Left renal pelvis (tissue), 4 donors: ENCODE data around the gene RAD51D. TPM values are rescaled to one million over a fixed set of nuclear protein-coding genes. Genes with fewer than 3 reads are reported as not detected.
"Not testable (repeated sequence)": the region's sequence is repeated elsewhere in the genome, so short reads cannot be mapped to it uniquely, and the experiment has no call there.

ENCODE experiments used
- DNase-seq, 4 donors: peaks; one replicate each; pipeline ENCODE4 v3.0.0-alpha.2; 2013; ENCODE audit warnings: low read depth in 4 of 4, low spot score in 3 of 4
- polyA plus RNA-seq, 4 donors: library from polyadenylated mRNA; unstranded; fragments of 120-200 nt; gene quantifications; one replicate each; pipeline ENCODE4 v1.2.1, GENCODE V29; 2013; ENCODE audit not compliant: insufficient read length in 4 of 4

RAD51D gene
- polyA plus RNA-seq, 4 donors: 8.7 to 13.6 (median 11.5) TPM

DNA sequence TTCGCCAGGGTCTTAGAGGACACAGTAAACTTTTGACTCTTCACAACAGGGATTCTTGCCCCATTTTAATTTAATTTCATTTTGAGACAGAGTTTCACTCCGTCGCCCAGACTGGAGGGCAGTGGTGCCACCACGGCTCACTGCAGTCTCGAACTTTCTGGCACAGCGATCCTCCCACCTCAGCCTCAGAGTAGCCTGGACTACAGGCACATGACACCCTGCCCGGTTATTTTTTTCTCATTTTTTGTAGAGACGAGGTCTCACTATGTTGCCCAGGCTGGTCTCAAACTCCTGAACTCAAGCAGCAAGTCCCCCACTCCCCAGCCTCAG, 22.8 kb upstream of the RAD51D start:
- DNase-seq: no peak

DNA sequence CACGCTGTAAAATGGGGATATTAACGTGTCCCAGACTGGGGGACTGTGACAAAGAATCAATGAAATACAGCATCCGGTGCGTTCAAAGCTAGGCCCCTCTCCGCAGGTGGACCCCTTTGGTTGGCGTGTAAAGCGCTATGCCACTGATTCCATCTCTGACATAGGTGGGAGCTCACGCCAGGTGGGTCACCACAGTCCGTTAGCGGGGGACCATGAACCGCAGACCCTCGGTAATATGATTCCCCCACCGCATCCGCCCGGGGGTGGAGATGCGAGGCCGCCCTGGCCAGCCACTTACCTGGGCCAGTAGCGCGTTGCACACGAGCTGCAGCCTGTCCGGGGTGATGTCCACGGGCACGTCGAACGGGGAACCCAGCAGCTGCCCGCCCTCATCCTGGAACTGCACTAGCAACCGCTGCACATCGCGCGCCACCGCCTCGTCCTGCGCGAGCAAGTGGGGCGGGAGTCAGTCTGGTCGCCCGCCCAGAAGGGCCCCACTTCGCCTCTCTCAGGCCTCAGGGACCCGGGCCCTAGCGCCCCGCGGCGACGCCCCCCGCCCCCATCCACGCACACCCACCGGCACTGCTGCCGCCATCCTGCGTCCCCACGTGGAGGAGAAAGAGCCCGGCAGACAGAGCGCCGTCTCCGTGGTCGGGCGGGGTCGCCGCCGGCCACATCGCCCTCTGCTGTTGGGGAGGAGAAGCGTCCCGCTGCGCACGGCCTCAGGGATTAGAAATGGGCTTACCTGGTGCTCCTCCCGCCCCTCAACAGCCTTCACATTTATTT, 22.2 kb upstream of the RAD51D start, which contains the start of gene NLE1:
Gene NLE1 (minus strand): TSS at position 623 of the 786 bp plus-strand sequence. CDS start 28 bp downstream, at position 595.
- peak; percentile 45 to 54 (median 52) for DNase-seq

DNA sequence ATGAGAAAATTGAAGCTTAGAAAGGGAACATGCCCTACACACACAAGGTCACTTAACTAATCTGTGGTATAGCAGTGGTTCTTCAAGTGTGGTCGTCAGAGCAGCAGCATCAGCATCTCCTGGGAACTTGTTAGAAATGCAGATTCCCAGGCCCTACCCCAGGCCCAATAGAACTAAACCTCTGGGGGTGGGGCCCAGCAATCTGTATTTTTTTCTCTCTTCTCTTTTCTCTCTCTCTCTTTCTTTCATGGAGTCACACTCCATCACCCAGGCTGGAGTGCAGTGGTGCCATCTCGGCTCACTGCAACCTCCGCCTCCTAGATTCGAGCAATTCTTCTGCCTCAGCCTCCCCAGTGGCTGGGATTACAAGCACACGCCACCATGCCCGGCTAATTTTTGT, 18.6 kb upstream of the RAD51D start:
- DNase-seq: no peak

DNA sequence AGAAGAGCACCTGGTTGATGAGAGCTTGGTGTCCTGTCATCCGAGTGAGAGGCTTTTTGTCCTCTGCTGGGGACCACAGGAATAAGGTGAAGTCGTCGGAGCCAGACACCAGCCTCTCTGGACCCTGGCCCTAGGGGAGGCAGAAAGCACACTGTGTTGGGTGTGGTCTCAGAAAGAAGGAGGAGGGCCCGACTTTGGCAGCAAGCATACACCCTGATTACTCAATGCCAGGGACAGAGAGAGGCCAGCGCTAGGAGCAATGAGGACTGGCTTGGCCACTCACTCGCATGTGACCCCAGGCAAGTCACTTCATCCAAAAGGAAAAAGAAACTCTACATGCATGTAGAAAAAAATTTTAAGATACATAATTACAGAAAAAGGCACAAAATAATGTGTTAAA, 15.7 kb upstream of the RAD51D start:
- DNase-seq: no peak

DNA sequence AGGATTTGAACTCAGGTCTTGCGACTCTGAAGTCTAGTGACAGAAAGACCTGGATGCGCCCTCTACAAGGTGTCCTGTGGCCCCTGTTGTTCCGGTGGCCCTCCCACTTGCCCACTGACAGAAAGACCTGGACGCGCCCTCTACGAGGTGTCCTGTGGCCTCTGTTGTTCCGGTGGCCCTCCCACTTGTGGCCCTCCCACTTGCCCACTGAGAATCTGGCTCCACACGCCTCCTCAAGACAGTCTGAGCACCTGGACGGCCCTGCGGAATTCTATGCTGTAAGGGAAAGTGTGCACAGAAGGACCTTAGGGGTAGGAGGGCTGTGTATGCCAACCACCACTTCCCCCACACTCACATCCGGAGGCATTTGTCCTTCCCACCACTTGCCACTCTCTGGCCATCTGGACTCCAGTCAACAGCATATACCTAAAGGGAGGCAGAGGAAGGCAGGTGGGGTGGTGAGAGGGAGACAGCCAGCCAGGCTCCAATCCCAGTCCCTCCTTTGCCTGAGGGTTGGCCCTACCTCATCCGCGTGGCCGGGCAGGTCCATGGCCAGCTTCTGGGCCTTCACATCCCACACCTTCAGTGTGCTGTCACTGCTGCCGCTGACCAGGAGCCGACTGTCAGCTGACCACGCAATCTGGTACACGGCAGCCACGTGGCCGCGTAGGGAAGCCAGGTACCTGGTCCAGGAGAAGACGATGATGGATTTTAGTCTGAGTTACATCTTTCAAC, 13.3 kb upstream of the RAD51D start:
- DNase-seq: no peak

DNA sequence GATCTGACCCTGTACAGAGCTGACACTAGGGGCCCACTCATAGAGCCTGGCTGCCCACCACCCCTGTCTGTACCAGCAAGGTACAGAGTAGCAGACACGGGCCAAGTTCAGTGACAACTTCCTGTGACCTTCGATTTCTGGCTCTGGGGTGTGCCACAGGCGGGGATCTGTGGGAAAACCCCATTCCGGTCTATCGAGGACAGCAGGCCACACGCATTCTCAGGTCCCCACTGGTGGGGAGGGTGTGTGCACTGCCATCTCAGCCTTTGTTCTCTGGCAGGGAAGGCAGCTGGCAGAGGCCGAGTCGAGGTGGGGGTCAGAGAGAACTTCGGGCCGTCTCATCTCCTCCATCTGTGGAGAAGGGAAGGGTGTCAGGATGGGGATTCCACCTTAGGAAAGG, 12.4 kb upstream of the RAD51D start:
- no peak for DNase-seq

DNA sequence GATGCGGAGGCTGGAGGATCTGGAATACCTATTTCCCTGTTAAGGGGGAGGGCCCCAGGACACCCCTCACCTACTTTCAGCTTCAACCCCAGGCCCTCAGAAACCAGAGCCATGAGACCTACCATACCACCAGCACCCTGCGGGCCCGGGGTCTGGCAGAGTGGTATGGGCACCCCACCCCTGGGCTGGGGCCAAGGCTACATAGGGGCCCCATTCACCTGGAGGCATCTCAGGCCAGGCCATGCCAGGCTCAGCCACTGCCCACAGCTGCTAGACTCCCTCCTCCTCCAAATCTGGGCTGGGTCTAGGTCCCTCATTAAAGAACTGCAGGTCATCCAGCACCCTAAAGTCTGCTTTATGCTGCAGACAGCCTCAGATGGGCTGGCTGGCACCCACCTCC, 10.7 kb upstream of the RAD51D start:
- no peak for DNase-seq

DNA sequence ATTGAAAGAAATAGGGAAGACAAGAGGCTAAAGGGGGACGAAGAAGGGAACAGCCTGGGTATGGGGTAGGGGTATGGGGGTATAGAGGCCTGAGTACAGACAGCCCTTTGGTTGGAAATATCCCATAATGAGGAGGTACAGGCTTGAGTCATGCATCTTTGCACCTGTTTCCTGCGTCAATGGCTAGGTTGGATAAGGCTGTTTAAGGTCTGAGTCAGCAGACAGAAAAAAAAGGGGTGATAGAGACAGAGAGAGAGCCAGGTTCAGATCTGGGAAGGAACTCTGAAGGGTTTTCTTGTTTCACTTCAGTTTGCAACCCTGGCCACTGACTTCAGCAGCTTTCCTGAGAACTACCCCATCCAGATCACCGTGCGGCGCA, 10.3 kb upstream of the RAD51D start:
- no peak for DNase-seq

DNA sequence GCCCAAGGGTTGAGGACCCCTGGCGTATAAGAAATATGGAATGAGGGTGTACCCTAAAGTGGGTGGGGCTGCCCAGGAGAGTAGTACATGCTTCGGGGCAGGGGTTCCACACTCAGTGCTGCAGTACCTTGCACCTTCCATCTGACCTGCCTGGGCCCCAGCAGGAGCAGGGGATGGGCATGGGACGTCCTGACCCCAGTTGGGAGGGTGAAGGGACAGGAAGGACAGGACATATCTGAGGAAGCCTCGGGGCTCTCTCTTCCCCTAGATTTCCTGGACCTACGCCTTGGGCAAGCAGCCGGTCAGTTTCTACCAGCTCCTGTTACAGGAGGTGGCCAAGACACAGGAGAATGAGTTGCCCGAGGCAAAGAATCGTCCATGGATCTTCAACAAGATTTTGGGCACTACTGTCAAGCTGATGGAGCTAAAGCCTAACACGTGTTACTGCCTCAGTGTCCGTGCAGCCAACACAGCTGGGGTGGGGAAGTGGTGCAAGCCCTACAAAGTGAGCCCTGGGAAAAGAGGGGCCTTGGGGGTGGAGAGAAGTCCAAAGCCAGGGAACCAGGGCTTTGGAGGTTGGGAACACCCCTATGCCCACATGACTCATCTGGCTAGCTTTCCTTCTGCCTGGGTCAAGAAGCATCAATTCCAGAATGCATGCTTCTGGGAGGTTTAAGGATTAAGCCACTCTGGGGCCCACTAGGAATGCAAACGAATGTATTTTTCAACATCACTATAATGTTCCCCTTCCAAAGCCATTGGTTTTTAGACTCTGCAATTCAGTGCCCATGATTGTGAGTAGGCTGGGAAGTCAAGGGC, 9.7 kb upstream of the RAD51D start:
- DNase-seq: no peak

DNA sequence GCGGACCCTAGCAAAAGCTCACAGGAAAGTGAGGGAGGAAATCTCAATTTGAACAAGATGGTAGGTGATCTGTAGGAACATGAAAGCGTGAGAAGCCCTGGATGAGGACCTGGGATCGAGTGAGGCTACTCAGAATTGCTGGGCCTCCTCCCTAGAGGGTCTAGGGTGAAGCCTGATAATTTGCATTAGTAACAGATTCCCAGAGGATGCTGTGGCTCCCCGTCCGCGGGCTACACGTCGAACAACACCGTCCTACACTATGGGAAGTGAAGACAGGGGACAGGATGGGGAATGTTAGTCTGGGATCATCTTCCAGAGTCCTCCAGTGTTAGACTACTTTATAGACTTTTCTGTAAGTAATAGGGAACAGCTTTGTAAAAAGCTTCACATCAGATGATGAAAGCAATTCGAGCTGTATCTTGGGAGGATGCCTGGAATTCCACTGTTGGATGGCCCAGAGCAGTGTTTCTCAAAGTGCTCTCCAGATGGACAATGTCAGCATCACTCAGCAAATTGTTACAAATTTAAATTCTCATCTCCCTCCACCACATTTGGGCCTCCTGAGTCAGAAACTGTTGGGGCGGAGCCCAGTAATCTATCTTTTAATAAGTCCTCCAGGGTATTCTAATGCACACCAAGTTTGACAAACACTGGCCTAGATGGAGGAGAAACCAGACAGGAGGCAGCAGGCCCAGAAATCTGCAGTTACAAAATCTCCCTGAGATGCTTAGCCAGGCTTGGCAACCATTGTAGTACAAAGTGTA, 8.3 kb upstream of the RAD51D start:
- no peak for DNase-seq

DNA sequence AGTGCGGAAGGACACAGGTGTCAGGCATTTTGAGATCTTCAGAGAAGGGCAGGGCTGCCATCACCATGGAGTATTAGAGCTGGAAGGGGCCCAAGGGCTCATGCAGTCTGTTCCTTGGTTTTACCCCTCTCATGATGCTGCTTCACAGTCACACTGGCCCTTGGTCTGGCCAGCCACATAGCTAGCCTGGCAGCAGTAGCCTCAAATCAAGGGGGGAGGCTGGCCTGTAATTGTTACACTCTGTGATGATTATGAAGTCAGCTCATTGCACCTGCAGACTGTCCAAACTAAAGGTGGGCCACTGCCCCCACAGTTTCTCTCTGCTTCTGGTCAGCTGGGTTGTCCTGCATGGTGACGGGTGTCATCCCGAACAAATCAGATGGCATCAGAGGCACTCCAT, 1.7 kb upstream of the RAD51D start, which contains the start of gene FNDC8:
Gene FNDC8 (plus strand): TSS at position 301 of the 400 bp plus-strand sequence. CDS start 79 bp downstream, at position 380.
- DNase-seq: no peak

DNA sequence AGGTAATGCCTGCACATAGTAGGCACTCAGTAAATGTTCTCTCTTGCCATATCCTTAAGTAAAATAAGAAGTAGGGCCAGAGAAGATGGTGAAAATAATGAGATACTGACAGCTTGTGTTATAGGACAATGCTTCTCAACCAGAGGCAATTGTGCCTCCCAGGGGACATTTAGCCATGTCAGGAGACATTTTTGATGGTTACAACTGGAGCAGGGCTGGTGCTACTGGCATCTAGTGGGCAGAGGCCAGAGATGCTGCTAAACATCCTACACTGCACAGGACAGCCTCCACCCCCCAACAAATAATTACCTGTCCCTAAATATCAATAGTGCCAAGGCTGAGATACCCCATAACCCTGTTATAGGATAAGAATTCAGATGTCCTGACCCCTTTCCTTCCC, 1.7 kb downstream of the RAD51D start:
- no peak for DNase-seq

DNA sequence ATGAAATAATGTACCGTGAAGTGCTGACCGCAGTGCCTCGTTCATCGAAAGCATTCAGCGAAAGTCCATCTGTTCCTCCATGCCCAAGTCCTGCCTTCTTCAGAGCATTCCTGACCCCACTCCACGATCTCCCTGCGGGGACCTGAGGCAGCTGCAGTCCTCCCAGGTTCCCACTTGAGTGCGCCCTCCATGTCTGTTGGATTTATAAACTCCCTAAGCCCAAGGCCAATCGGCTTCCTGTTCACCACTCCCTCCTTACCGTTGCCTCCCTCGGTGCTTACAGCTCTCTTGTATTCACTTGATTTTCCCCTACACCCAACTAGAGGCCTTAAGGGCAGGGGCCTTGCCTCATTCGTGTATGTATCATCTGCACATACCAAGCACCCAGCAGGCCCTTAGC, 2.8 kb downstream of the RAD51D start:
- no peak for DNase-seq

DNA sequence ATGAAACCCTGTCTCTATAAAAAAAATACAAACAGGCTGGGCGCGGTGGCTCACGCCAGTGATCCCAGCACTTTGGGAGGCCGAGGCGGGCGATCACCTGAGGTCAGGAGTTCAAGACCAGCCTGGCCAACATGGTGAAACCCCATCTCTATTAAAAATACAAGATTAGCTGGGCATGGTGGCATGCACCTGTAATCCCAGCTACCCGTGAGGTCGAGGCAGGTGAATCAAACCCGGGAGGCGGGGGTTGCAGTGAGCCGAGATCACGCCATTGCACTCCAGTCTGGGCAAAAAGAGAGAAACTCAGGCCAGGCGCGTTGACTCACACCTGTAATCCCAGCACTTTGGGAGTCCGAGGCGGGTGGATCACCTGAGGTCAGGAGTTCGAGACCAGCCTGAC, 8.9 kb downstream of the RAD51D start:
- DNase-seq: not testable (repeated sequence)

DNA sequence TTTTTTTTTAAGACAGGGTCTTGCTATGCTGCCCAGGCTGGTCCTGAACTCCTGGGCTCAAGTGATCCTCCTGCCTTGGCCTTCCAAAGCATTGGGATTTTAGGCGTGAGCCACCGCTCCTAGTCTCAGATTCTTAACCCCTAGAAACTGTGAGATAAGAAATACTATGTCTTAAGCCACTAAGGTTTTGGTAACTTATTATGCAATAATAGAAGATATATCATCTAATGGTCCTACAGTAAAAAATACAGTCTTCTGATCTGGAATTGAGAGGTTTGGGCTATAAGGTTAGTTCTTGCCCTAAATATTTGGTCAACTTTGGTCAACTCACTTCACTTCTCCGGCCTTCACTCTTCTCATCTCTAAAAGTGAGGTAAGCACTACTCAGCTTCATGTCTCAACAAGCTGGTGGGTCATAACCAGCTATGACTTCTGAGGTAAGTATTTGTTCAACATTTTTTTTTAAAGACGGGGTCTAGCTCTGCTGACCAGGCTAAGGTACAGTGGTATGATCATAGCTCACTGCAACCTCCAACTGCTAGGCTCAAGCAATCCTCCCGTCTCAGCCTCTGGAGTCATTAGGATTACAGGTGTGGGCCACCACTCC, 14.7 kb downstream of the RAD51D start:
- no peak for DNase-seq

DNA sequence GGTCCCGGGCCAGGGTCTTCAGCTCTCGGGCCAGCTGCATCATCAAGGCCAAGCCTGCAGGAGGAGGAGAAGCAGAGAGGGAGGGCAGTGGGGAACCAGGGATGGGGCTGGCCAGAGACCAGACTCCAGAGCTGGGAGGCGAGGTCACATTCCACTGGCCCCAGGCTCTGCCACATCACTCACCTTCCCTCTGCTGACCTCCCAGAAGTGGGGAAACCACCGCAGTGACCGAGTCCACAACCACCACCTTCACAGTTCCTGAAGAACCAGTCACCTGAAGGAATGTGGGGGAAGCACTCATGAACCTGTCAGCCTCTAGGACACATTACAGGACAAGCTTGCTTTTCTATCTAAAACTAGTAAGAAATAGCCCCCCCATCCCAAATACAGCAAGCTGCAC, 16.4 kb downstream of the RAD51D start:
- no peak for DNase-seq

DNA sequence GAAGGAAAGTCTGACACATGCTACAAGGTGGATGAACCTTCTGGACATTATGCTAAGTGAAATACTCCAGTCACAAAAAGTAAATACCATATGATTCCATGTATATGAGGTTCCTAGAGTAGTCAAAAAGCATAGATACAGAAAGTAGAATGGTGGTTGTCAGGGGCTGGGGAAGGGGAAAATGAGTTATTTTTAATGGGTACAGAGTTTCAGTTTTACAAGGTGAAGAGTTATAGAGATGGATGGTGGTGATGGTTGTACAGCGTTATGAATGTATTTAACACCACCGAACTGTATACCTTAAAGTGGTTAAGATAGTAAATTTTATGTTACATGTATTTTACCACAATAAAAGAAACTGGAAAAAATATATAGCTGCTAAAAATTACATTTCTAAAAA, 17.9 kb downstream of the RAD51D start:
- no peak for DNase-seq

DNA sequence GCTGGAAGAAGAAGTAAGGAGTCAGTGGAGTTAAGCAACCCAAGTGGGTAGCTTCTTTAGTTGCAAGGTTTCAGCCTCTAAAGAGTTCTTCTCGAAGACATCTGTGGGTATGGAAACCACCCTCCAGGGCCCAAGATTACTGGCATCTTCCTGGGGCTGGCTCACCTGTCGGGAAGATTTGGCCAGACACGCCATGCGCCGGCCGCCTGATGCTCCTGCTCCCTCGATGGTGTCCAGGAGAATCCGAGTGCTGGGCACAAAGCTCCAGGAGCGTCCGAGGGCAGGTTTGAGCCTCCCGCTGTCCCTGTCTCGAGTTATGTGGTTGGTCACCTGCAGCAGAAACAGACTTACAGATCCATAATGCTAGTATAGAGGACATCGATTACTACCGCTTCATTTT, 18.6 kb downstream of the RAD51D start:
- DNase-seq: no peak

DNA sequence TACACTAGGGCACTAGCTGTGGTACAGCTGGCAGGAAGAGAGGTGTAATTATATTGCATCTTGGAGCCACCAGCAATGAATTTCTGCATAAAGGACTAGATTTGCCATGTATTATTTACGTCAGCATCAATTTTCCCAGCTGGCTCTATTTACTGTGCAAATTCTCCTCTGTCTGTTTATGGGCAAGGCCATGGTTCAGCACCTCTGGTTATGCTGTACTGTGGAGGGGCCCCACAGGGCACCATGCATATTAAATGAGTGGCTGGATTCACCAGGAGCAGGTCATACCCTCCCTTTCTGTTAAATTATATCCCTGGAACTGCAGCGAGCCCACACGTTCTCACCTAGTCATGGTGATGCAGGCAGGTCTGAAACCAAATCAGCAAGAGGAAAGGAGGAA, 19.8 kb downstream of the RAD51D start:
- no peak for DNase-seq

DNA sequence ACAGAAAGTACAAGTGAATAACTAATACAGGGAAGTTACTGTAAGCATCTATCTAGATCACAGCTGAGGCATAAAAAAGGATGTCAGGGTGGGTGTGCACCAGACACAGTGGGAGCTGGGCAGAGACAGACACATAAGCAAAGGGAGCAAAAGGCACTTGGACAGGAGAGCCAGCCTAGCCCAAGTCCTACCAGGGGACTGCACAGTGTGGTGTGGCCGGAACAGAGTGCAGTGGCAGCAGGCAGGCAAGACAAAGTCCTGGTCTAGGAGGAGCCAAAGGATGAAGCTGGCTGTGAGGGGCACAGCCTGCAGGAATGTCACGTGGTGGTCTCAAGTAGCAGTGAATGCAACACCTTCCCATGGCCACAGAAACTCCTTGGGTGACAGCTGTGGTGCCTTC, 21.9 kb downstream of the RAD51D start:
- DNase-seq: no peak
